Heart left ventricle (tissue), 16 donors: ENCODE data around the gene KIF12. TPM values are rescaled to one million over a fixed set of nuclear protein-coding genes. Genes with fewer than 3 reads are reported as not detected.
A peak's percentile ranks its signal among the peaks of the same experiment; 100 is the strongest.
"Not testable (repeated sequence)": the region's sequence is repeated elsewhere in the genome, so short reads cannot be mapped to it uniquely, and the experiment has no call there.

ENCODE experiments used
- ATAC-seq, 4 donors: fragments of 200-7000 bp; cut with Tn5 transposase; one replicate each; pipeline ENCODE4 v1.9.1; 2020 to 2022; ENCODE audit warnings: moderate library complexity in 4 of 4, mild to moderate bottlenecking in 3 of 4, moderate number of reproducible peaks in 1 of 4
- DNase-seq, 5 donors: peaks; one replicate each; pipeline ENCODE4 v3.0.0-alpha.2; 2020
- H3K27ac ChIP-seq, 12 donors: fragments of 200-600 bp; sonication (generic) in 4 of 12; one replicate each; pipeline versions ENCODE4 v1.5.0 to v1.8.0; 2016 to 2022; ENCODE audit warnings: mild to moderate bottlenecking in 2 of 12
- H3K27me3 ChIP-seq, 9 donors: fragments of 200-600 bp; sonication (generic) in 2 of 9; one replicate each; pipeline versions ENCODE4 v1.5.1 to v1.8.0; 2016 to 2022; ENCODE audit warnings: mild to moderate bottlenecking in 3 of 9
- H3K36me3 ChIP-seq, 9 donors: fragments of 200-600 bp; sonication (generic) in 2 of 9; one replicate each; pipeline versions ENCODE4 v1.5.0 to v1.8.0; 2018 to 2022; ENCODE audit warnings: mild to moderate bottlenecking in 2 of 9
- H3K4me1 ChIP-seq, 12 donors: fragments of 200-600 bp; sonication (generic) in 4 of 12; one replicate each; pipeline versions ENCODE4 v1.5.0 to v1.8.0; 2016 to 2022; ENCODE audit warnings: mild to moderate bottlenecking in 3 of 12
- H3K4me3 ChIP-seq, 12 donors: fragments of 200-600 bp; sonication (generic) in 4 of 12; one replicate each; pipeline versions ENCODE4 v1.5.0 to v1.8.0; 2017 to 2022; ENCODE audit warnings: mild to moderate bottlenecking in 9 of 12, moderate library complexity in 4 of 12
- H3K9me3 ChIP-seq, 12 donors: fragments of 200-600 bp; sonication (generic) in 4 of 12; one replicate each; pipeline versions ENCODE4 v1.5.0 to v1.8.0; 2016 to 2022; ENCODE audit warnings: mild to moderate bottlenecking in 1 of 12
- CTCF ChIP-seq, 12 donors: fragments of 200-600 bp; sonication (generic) in 4 of 12; IDR thresholded peaks; one replicate each; pipeline versions ENCODE4 v1.5.0 to v1.8.0; 2018 to 2022; ENCODE audit warnings: antibody characterized with exemption in 12 of 12, mild to moderate bottlenecking in 5 of 12
- POLR2A ChIP-seq, 2 donors: fragments of 450-650 bp; IDR thresholded peaks; one replicate each; pipeline ENCODE4 v1.6.1; 2017; ENCODE audit warnings: antibody characterized with exemption in 2 of 2, mild to moderate bottlenecking in 2 of 2, moderate library complexity in 2 of 2
- WGBS, 4 donors: extraction: QIAGEN DNeasy Blood & Tissue Kit in 2 of 4; methylation state at CpG; one replicate each; pipeline versions ENCODE4 v1.1.5 to v1.1.7; 2013 to 2018; 5-methylcytosine and 5-hydroxymethylcytosine counted together
- intact Hi-C, 10 donors: fragments of 100-400 bp; cut with DNase I; formaldehyde crosslinking; loops; one replicate each; pipeline versions ENCODE4 v1.11.1 to v1.14.2; 2022
- polyA plus RNA-seq, 2 donors: library from polyadenylated mRNA; stranded (reverse); fragments of 200-250 nt; gene quantifications; one replicate each; pipeline ENCODE4 v1.2.3, GENCODE V29; 2013
- total RNA-seq, 9 donors: library from RNA; depleted of rRNA in 2 of 9; stranded (reverse); fragments of >200 nt in 2 of 9; fragmentation: NEBNext Ultra II Directional in 3 of 9; extraction: Animal tissue kit (Norgen Biotek cat#: 25700) in 3 of 9; gene quantifications; one replicate each; pipeline versions ENCODE4 v1.1.0 to v1.2.4, GENCODE V29; 2016 to 2023
- donor health status: ischemic (EF 13 %, LVEDD 7.1; RV severe dilation, severe dysfunction).
- donor health status: healthy with polysubstance abuse.
- donor health status: DM: no; HTN: yes; CAD: no.
- donor health status: DM: no; HTN: no; CAD: no.
- donor health status: ischemic (EF 25% LVEDD 6.9; RV normal size, moderate dysfunction).
- donor health status: ischemic (EF 25% LVEDD 5.7; RV mildly dilated, moderate dysfunction).
- donor health status: healthy.
- donor health status: DM: yes; HTN: yes; CAD: no.
- donor health status: ischemic (EF 35%, LVEDD 5.7; RV mildly dilated, moderate dysfunction).
- donor health status: nonischemic (EF 11% LVEDD 7.7; RV severe dilation, severe dysfunction).
- donor health status: DM: yes; HTN: yes; CAD: no.
- donor health status: PGD.
- donor health status: ischemic (EF 29% LVEDD 5.4; RV normal size, mild dysfunction).
- donor health status: nonischemic (EF 23%, LVEDD 6.1; RV moderate dilation, normal function).

Gene KIF12
- total and polyA plus RNA-seq, 11 donors: 0.08 to 0.21 TPM; not detected in 9

GRCh38 chr9:114047717-114048116, 51.4 kb downstream of the KIF12 start:
- TF ChIP-seq POLR2A (IDR thresholded peaks at IDR 0.05): no peak
- peak in 1 of 12 donors; percentile 26 for TF ChIP-seq CTCF (IDR thresholded peaks at IDR 0.05)
- no peak overlapping the region for H3K4me3 ChIP-seq

GRCh38 chr9:114046875-114047274, 52.2 kb downstream of the KIF12 start:
- WGBS, 4 donors: 91 to 100% (median 98%) methylated on average over 1 of the region's 1 CpG
- ATAC-seq (no peak), DNase-seq (no peak)
- TF ChIP-seq CTCF (IDR thresholded peaks at IDR 0.05) (no peak), POLR2A (IDR thresholded peaks at IDR 0.05) (no peak)
- H3K27me3 ChIP-seq: no peaks in the 10 kb centered on the region
- intact Hi-C loops: no loop called here
- H3K9me3 ChIP-seq: peaks cover 0 to 28% (median 1%) of the 10 kb centered on the region in 12 donors
- H3K27ac ChIP-seq: no peak overlapping the region
- no peak overlapping the region for H3K4me3 ChIP-seq
- H3K36me3 ChIP-seq: peaks cover 0 to 41% (median 20%) of the 10 kb centered on the region in 9 donors
- no peaks in the 10 kb centered on the region for H3K4me1 ChIP-seq

More at GRCh38 chr9:114047717-114048116, 51.4 kb downstream of the KIF12 start:
- ATAC-seq (no peak), DNase-seq (no peak)
- Histone ChIP-seq H3K4me1 (no peaks in the 10 kb centered on the region), H3K27ac (no peak overlapping the region), H3K27me3 (no peaks in the 10 kb centered on the region), H3K9me3 (peaks cover 0 to 24% (median 1%) of the 10 kb centered on the region in 12 donors), H3K36me3 (peaks cover 0 to 41% (median 20%) of the 10 kb centered on the region in 9 donors)
- WGBS, 4 donors: 87 to 96% (median 92%) methylated on average over 3 of the region's 3 CpGs
- intact Hi-C loops: no loop called here

- WGBS, 4 donors: 96 to 98% (median 97%) methylated on average over 4 of the region's 4 CpGs
- intact Hi-C loops: no loop called here
- Histone ChIP-seq H3K4me1 (no peaks in the 10 kb centered on the region), H3K36me3 (peaks cover 0 to 41% (median 20%) of the 10 kb centered on the region in 9 donors), H3K27ac (no peak overlapping the region), H3K27me3 (no peaks in the 10 kb centered on the region), H3K9me3 (peaks cover 0 to 28% (median 1%) of the 10 kb centered on the region in 12 donors), H3K4me3 (no peak overlapping the region)
- no peak for TF ChIP-seq CTCF (IDR thresholded peaks at IDR 0.05)
- no peak for TF ChIP-seq POLR2A (IDR thresholded peaks at IDR 0.05)
- DNase-seq: no peak
- no peak for ATAC-seq
Observed at GRCh38 chr9:114046237-114046755, 52.8 kb downstream of the KIF12 start.

GRCh38 chr9:114043660-114044059, 55.4 kb downstream of the KIF12 start:
- H3K4me1 ChIP-seq, H3K27ac ChIP-seq, intact Hi-C loops, DNase-seq, H3K27me3 ChIP-seq, ATAC-seq, H3K4me3 ChIP-seq: not testable (repeated sequence)
- H3K9me3 ChIP-seq: peaks cover 0 to 28% (median 1%) of the 10 kb centered on the region in 12 donors
- peaks cover 0 to 25% (median 5%) of the 10 kb centered on the region in 9 donors for H3K36me3 ChIP-seq

Other genes with a start within 250 kb of the KIF12 start
- gene ZNF618, start 223.0 kb downstream of the KIF12 start, total RNA-seq: 1 to 10 TPM in 8 of 9 donors, under 1 TPM in 1; 0.81 to 4.2 (median 2.0) TPM
- gene ZNF618, start 223.0 kb downstream of the KIF12 start, polyA plus RNA-seq: 1 to 10 TPM in 1 of 2 donors, under 1 TPM in 1; 0.95 to 1.0 TPM
- under 1 TPM in 2 of 9 donors, not detected in 7; 0.20 to 0.32 TPM for gene AMBP, start 21.0 kb downstream of the KIF12 start, total RNA-seq
- gene AMBP, start 21.0 kb downstream of the KIF12 start, polyA plus RNA-seq: under 1 TPM in 1 of 2 donors, not detected in 1; 0.08 TPM
- gene COL27A1, start 56.2 kb upstream of the KIF12 start, total RNA-seq: 10 to 100 TPM in 1 of 9 donors, 1 to 10 TPM in 8; 2.3 to 10.8 (median 5.2) TPM
- 10 to 100 TPM in 1 of 2 donors, 1 to 10 TPM in 1; 2.7 to 14.2 TPM for gene COL27A1, start 56.2 kb upstream of the KIF12 start, polyA plus RNA-seq
- under 1 TPM in 2 of 9 donors, not detected in 7; 0.51 to 0.80 TPM for gene ORM1, start 223.8 kb upstream of the KIF12 start, total RNA-seq
- under 1 TPM in 1 of 2 donors, not detected in 1; 1.00 TPM for gene ORM1, start 223.8 kb upstream of the KIF12 start, polyA plus RNA-seq
- not detected for gene ORM2, start 230.6 kb upstream of the KIF12 start, total RNA-seq
- under 1 TPM in 1 of 2 donors, not detected in 1; 0.14 TPM for gene ORM2, start 230.6 kb upstream of the KIF12 start, polyA plus RNA-seq